GM18505 (cell line): ENCODE measurements around the gene GPR82.
A peak's percentile ranks its signal among the peaks of the same experiment; 100 is the strongest.
"Not testable (repeated sequence)": the region's sequence is repeated elsewhere in the genome, so short reads cannot be mapped to it uniquely, and the experiment has no call there.

ENCODE experiments used
- ATAC-seq: cut with Tn5 transposase; IDR thresholded peaks from one replicate; pipeline ENCODE4 v1.9.1; 2021; ENCODE audit not compliant: unreplicated experiment
- POLR2A ChIP-seq: IDR thresholded peaks from 4 replicates; pipeline ENCODE4 v1.6.1; 2011; ENCODE audit warnings: borderline replicate concordance; ENCODE audit not compliant: insufficient read depth, insufficient read length; ENCODE audit errors: extremely low read depth

Gene GPR82

GRCh38 chrX:41705680-41706374, 18.2 kb upstream of the GPR82 start:
- TF ChIP-seq POLR2A: no peak
- ATAC-seq: peak; percentile 88

GRCh38 chrX:41707218-41707617, 16.8 kb upstream of the GPR82 start:
- ATAC-seq: no peak
- TF ChIP-seq POLR2A: no peak

DNA sequence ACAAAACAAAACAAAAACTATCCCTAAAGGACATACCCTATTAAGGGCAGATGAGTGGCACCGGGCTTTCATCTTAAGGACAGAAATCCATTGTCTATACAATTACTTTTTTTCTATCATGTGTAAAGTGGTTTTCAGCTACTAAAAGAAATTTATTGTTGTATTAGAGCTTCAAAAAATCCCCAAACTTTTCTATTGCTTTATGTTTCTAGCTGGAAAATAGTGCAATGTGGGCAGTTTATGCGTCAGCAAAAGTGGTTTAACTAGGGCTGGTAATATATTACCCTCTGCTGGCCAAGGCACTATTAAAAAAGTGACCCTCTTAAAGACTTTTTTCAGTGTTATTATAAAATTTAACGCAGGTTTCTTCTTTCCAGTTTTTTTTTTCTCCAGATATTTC, 15.5 kb upstream of the GPR82 start:
- no peak for ATAC-seq
- no peak for TF ChIP-seq POLR2A

DNA sequence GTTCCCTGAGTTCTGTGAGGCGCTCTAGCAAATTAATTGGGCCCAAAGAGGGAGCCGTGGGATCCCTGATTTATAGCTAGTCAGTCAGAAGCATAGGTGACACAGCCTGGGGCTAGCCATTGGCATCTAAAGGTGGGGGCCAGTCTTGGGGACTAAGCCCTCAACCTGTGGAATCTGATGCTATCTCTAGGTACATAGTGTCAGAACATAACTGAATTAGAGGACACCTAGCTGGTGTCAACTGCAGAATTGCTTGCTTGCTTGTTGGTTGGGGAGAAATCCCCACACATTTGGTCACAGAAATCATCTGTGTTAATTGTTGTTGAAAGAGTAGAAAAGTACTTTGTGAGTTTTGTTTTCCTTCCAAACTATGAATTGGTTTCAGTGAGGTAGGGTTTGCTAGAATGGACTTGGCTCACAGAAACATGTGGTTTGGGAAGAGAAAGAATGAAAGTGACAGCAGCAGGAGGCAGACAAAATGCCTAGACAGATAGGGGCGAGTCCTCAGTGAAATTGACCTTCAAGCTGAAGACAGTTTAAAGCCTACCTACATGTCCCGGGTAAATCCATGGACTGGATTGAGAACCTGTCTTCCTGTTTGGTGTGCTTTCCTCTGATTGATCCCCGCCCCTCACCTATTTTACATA, 12.8 kb upstream of the GPR82 start:
- no peak for TF ChIP-seq POLR2A
- ATAC-seq: no peak

- no peak for ATAC-seq
- TF ChIP-seq POLR2A: no peak
Observed at GRCh38 chrX:41716222-41716621, 7.8 kb upstream of the GPR82 start.

GRCh38 chrX:41716767-41717473, 7.1 kb upstream of the GPR82 start:
- TF ChIP-seq POLR2A: no peak
- no peak for ATAC-seq

GRCh38 chrX:41718481-41719235, 5.3 kb upstream of the GPR82 start:
- no peak for TF ChIP-seq POLR2A
- no peak for ATAC-seq

GRCh38 chrX:41719610-41720009, 4.4 kb upstream of the GPR82 start:
- not testable (repeated sequence) for ATAC-seq

DNA sequence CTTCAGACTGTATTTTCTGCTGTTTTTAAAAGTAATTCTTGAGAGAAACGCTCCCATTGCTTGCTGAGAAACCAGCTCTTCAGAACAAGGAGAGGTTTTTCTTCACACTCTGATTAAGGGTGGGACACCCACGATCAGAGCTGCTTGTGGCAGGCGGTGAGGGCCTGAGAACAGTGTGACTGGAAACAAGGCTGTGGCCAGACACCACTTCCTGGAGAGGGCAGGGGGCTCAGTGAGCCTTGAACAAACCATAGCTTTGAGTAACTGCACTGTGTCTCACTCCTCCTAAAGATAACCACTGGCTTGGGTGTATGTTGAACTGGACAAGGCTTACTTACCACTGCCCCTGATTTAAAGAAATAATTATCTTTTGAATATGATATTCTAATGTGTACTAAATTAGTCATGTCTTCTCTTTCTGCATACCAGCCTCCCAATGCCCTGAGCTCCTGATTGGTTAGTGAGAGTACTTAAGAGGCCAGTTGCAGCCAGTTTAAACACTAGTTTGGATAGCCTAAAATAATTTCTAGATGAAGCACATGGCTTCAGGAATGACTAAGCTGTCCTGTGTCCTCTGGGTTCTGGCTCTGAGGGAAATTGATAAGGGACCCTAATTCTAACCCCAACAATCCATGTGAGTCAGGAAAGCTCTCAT, 3.7 kb upstream of the GPR82 start:
- ATAC-seq: peak; percentile 88
- no peak for TF ChIP-seq POLR2A

GRCh38 chrX:41721590-41721989, 2.4 kb upstream of the GPR82 start:
- TF ChIP-seq POLR2A: no peak
- ATAC-seq: no peak

DNA sequence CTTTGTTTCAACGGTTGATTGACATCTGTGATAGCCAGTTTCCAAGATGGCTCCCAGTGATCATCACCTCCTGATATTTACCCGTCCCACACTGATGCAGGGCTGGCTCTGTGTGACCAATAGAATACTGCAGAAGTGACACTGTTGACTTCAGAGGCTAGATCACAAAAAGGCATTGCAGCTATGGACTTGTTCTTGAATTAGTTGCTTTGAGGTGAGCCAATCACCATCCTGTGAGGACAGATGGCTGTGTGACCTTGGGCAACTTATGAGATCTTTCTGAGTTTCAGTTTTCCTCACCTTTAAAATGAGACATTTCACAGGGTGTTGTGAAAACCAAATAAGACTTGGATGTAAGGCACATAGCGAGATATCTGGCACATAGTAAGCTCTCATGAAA, 1.8 kb upstream of the GPR82 start:
- ATAC-seq: no peak
- no peak for TF ChIP-seq POLR2A

GRCh38 chrX:41722816-41723618, 964 bp upstream of the GPR82 start:
- TF ChIP-seq POLR2A: no peak

GRCh38 chrX:41728125-41728524, 4.1 kb downstream of the GPR82 start:
- no peak for ATAC-seq
- TF ChIP-seq POLR2A: no peak

More at GRCh38 chrX:41722816-41723618, 964 bp upstream of the GPR82 start:
- ATAC-seq: no peak

GRCh38 chrX:41730081-41730480, 6.1 kb downstream of the GPR82 start:
- ATAC-seq: no peak
- TF ChIP-seq POLR2A: no peak
